MM.1S (cell line): ENCODE data around the gene ZNF618.

Source experiments
- DNase-seq: peaks from one replicate; pipeline ENCODE4 v3.0.0-alpha.2; 2015
- H2AFZ ChIP-seq: fragments of 300-600 bp; sonication (generic); 2 replicates; pipeline ENCODE4 v1.6.0; 2016; ENCODE audit warnings: antibody characterized with exemption, low read length
- H3F3A ChIP-seq: fragments of 300-600 bp; sonication (generic); 2 replicates; pipeline ENCODE4 v1.6.1; 2016; ENCODE audit warnings: mild to moderate bottlenecking, antibody characterized with exemption, low read length, moderate library complexity, mixed read lengths; ENCODE audit not compliant: insufficient read depth
- H3K27ac ChIP-seq: fragments of 300-600 bp; sonication (generic); 2 replicates; pipeline ENCODE4 v1.5.1; 2016; ENCODE audit warnings: mild to moderate bottlenecking, low read length
- H3K27me3 ChIP-seq: fragments of 300-600 bp; sonication (generic); replicated peaks from 2 replicates; pipeline ENCODE4 v1.6.0; 2016; ENCODE audit warnings: low read length; ENCODE audit not compliant: insufficient read depth
- H3K36me3 ChIP-seq: fragments of 300-600 bp; sonication (generic); replicated peaks from 2 replicates; pipeline ENCODE4 v1.6.1; 2016; ENCODE audit warnings: mild to moderate bottlenecking, low read length, mixed read lengths; ENCODE audit not compliant: insufficient read depth
- H3K4me1 ChIP-seq: fragments of 300-600 bp; sonication (generic); 2 replicates; pipeline ENCODE4 v1.6.1; 2016; ENCODE audit warnings: low read length, mixed read lengths
- H3K4me2 ChIP-seq: fragments of 300-600 bp; sonication (generic); 2 replicates; pipeline ENCODE4 v1.6.0; 2016; ENCODE audit warnings: low read depth, low read length
- H3K4me3 ChIP-seq: fragments of 300-600 bp; sonication (generic); 2 replicates; pipeline ENCODE4 v1.5.1; 2016; ENCODE audit warnings: low read length, mixed read lengths
- H3K79me2 ChIP-seq: fragments of 300-600 bp; sonication (generic); 2 replicates; pipeline ENCODE4 v1.6.1; 2016; ENCODE audit warnings: mixed run types, low read length, mixed read lengths
- H3K9ac ChIP-seq: fragments of 300-600 bp; sonication (generic); 2 replicates; pipeline ENCODE4 v1.6.1; 2016; ENCODE audit warnings: low read length, mixed read lengths
- H3K9me2 ChIP-seq: fragments of 300-600 bp; sonication (generic); replicated peaks from 2 replicates; pipeline ENCODE4 v1.6.1; 2016; ENCODE audit warnings: mild to moderate bottlenecking, low read length, mixed read lengths; ENCODE audit not compliant: insufficient read depth
- H3K9me3 ChIP-seq: fragments of 300-600 bp; sonication (generic); replicated peaks from 2 replicates; pipeline ENCODE4 v1.6.1; 2016; ENCODE audit warnings: mild to moderate bottlenecking, low read length, mixed read lengths; ENCODE audit not compliant: insufficient read depth
- H4K20me1 ChIP-seq: fragments of 300-600 bp; sonication (generic); 2 replicates; pipeline ENCODE4 v1.6.1; 2016; ENCODE audit warnings: mild to moderate bottlenecking, low read length, moderate library complexity, mixed read lengths; ENCODE audit not compliant: insufficient read depth
- CTCF ChIP-seq: fragments of 300-600 bp; sonication (generic); IDR thresholded peaks from 2 replicates; pipeline ENCODE4 v1.5.1; 2016; ENCODE audit warnings: antibody characterized with exemption, low read length, mixed read lengths
- EZH2 ChIP-seq: fragments of 300-600 bp; sonication (generic); optimal IDR thresholded peaks from 2 replicates; pipeline ENCODE3; 2017; ENCODE audit warnings: low read depth, mild to moderate bottlenecking, antibody characterized with exemption, low read length, mixed read lengths
- EZH2phosphoT487 ChIP-seq: fragments of 300-600 bp; sonication (generic); IDR thresholded peaks from 2 replicates; pipeline ENCODE4 v1.6.1; 2018; ENCODE audit warnings: antibody characterized with exemption, low read length

ZNF618 gene

GRCh38 chr9:114080195-114080772 is 204.2 kb downstream of the ZNF618 start:
- H3F3A ChIP-seq: no peaks in the 10 kb centered on the region
- no peaks in the 10 kb centered on the region for H3K27me3 ChIP-seq
- H3K79me2 ChIP-seq: no peaks in the 10 kb centered on the region
- no peaks in the 10 kb centered on the region for H3K36me3 ChIP-seq
- TF ChIP-seq EZH2 (no peak), CTCF (no peak), EZH2phosphoT487 (no peak)
- no peaks in the 10 kb centered on the region for H3K9me3 ChIP-seq
- H2AFZ ChIP-seq: no peak overlapping the region
- no peak overlapping the region for H3K27ac ChIP-seq
- no peak overlapping the region for H3K4me3 ChIP-seq
- no peak overlapping the region for H3K4me2 ChIP-seq
- no peaks in the 10 kb centered on the region for H3K9me2 ChIP-seq
- H4K20me1 ChIP-seq: no peaks in the 10 kb centered on the region
- no peak for DNase-seq
- no peak overlapping the region for H3K9ac ChIP-seq
- H3K4me1 ChIP-seq: no peaks in the 10 kb centered on the region

- H3K9ac ChIP-seq: no peak overlapping the region
- no peak overlapping the region for H3K27ac ChIP-seq
- DNase-seq: no peak
- TF ChIP-seq EZH2phosphoT487 (no peak), CTCF (no peak), EZH2 (no peak)
- no peaks in the 10 kb centered on the region for H3F3A ChIP-seq
- H3K9me3 ChIP-seq: no peaks in the 10 kb centered on the region
- no peaks in the 10 kb centered on the region for H4K20me1 ChIP-seq
- H3K4me3 ChIP-seq: no peak overlapping the region
- no peaks in the 10 kb centered on the region for H3K4me1 ChIP-seq
- no peaks in the 10 kb centered on the region for H3K36me3 ChIP-seq
- no peak overlapping the region for H3K4me2 ChIP-seq
- H3K79me2 ChIP-seq: no peaks in the 10 kb centered on the region
- no peaks in the 10 kb centered on the region for H3K27me3 ChIP-seq
- H2AFZ ChIP-seq: no peak overlapping the region
- H3K9me2 ChIP-seq: no peaks in the 10 kb centered on the region
Measured at GRCh38 chr9:114080773-114081440, 204.8 kb downstream of the ZNF618 start.

- Histone ChIP-seq H2AFZ (no peak overlapping the region), H3F3A (no peaks in the 10 kb centered on the region), H3K9me2 (no peaks in the 10 kb centered on the region), H3K4me3 (no peak overlapping the region), H3K27me3 (no peaks in the 10 kb centered on the region), H3K4me1 (no peaks in the 10 kb centered on the region), H3K9ac (no peak overlapping the region), H3K4me2 (no peak overlapping the region), H3K79me2 (no peaks in the 10 kb centered on the region), H4K20me1 (no peaks in the 10 kb centered on the region), H3K36me3 (no peaks in the 10 kb centered on the region), H3K9me3 (no peaks in the 10 kb centered on the region), H3K27ac (no peak overlapping the region)
- TF ChIP-seq EZH2phosphoT487 (no peak), EZH2 (no peak), CTCF (no peak)
- DNase-seq: no peak
Measured at GRCh38 chr9:114081441-114082016, 205.4 kb downstream of the ZNF618 start.
